Stimulated activated CD4-positive, alpha-beta T cell treated with anti-CD3 and anti-CD28 coated beads, Interleukin-4, amount 100 ng/mL, for 1 hour (primary cell): ENCODE results near the gene ASPHD1.

ENCODE experiments used
- DNase-seq: peaks from one replicate; pipeline ENCODE4 v3.0.0-alpha.2; 2020

The ASPHD1 gene

DNA sequence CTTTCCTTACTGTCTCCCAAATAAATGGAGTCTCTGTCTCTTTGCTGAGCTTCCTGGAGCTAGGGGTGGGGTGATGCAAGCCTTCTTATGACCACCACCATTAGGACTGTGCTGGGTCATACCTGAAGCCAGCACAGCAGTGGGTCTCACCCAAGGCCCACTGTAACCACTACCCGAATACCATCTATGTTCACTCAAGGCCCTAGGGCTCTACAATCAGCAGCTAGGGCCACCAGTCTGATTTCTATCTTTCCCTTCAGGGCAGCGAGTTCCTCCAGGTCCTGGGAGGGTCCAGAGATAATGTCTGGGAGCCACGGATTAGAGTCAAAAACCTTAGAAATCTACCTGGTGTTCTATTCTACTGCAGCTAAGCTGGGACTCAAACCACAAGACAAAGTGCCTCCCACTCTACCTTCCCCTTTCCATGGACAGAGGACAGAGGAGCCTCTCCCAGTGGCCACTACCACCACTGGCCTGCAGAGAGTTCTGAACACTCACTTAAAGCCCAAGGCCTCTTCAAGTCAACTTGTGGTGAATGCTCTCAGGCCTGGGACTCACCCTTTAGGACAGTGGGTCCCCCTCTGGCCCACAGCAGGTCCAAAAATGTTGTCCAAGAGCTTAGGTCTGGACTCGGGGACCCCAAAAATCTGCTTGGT lies 50.6 kb downstream of the ASPHD1 start:
- DNase-seq: no peak

DNA sequence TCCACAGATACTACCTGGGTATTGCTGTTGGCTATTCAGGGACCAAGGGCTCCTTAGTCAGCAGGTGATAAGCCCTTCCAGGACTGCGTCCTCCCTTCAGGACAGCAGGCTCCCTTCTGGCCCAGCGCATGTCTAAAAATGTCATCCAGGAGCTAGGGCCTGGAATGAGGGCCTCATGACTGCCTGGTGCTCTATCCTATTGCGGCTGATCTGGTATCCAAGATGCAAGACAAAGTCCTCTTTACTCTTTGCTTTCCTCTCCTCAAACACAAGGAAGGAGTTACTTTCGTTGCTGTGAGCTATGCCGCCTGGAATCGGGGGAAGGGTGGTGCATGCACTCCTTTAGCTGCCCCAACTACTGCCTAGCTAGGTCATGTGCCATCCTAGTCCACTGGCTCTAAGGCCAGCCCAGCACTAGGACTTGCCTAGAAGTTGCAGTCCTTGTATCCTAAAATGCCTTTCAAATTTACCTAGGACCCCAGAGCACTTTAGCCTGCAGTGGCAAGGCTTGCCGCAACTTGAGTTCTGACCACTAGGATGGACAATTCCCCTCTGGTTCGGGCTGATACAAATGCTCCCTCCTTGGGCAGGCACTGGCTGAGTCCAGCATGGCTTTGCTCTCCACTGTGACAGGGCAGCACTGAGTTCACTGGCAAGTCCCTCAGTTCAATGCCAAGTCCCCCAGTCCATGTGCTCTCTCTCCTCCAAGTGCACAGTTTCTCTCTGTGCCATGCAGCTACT lies 51.5 kb downstream of the ASPHD1 start:
- DNase-seq: no peak
